NB4 (cell line): ENCODE data around the gene BORCS6.

Source experiments
- DNase-seq: peaks from one replicate; pipeline ENCODE4 v3.0.0; 2010; ENCODE audit warnings: low read depth
- H3K4me3 ChIP-seq: one replicate; pipeline ENCODE4 v1.5.1; 2011; ENCODE audit warnings: mild to moderate bottlenecking, low read depth, low read length, moderate library complexity
- CTCF ChIP-seq: IDR thresholded peaks from one replicate; pipeline ENCODE4 v1.5.1; 2012; ENCODE audit warnings: low read depth, low read length
- MAX ChIP-seq: IDR thresholded peaks from 2 replicates; pipeline ENCODE4 v1.6.1; 2011; ENCODE audit warnings: low read depth, low read length
- MYC ChIP-seq: IDR thresholded peaks from 2 replicates; pipeline ENCODE4 v1.6.1; 2011; ENCODE audit warnings: low read depth, low read length
- POLR2A ChIP-seq: IDR thresholded peaks from 2 replicates; pipeline ENCODE4 v1.6.1; 2011; ENCODE audit warnings: mild to moderate bottlenecking; ENCODE audit not compliant: insufficient read length; ENCODE audit errors: extremely low read depth

BORCS6 gene

GRCh38 chr17:8147805-8148404 is 42.1 kb downstream of the BORCS6 start:
- TF ChIP-seq MYC (no peak), POLR2A (no peak), MAX (no peak), CTCF (no peak)
- DNase-seq: no peak
- no peak overlapping the region for H3K4me3 ChIP-seq

- TF ChIP-seq MYC (no peak), POLR2A (no peak), CTCF (no peak), MAX (no peak)
- no peak overlapping the region for H3K4me3 ChIP-seq
- no peak for DNase-seq
Measured at GRCh38 chr17:8147141-8147804, 42.7 kb downstream of the BORCS6 start.

- no peak for DNase-seq
- TF ChIP-seq POLR2A: no peak
- H3K4me3 ChIP-seq: no peak overlapping the region
Measured at GRCh38 chr17:8146381-8147140, 43.4 kb downstream of the BORCS6 start.

- no peak for DNase-seq
- no peak for TF ChIP-seq MYC
- no peak for TF ChIP-seq POLR2A
- no peak overlapping the region for H3K4me3 ChIP-seq
Measured at GRCh38 chr17:8145811-8146210, 44.2 kb downstream of the BORCS6 start.

GRCh38 chr17:8144401-8145231 is 45.4 kb downstream of the BORCS6 start:
- no peak for DNase-seq
- no peak for TF ChIP-seq CTCF
- TF ChIP-seq MAX: no peak
- no peak for TF ChIP-seq MYC
- TF ChIP-seq POLR2A: no peak
- no peak overlapping the region for H3K4me3 ChIP-seq

- DNase-seq: no peak
- no peak overlapping the region for H3K4me3 ChIP-seq
- no peak for TF ChIP-seq POLR2A
- TF ChIP-seq CTCF: no peak
Measured at GRCh38 chr17:8143581-8144400, 46.2 kb downstream of the BORCS6 start.
